ENCODE measurements around the gene TMEM86B.

TMEM86B gene

GRCh38 chr19:55228403-55229031 is at the start of gene TMEM86B:
TMEM86B (minus strand) TSS chr19:55228763; CDS start chr19:55228741, 22 bp downstream.
- in situ Hi-C loops (cut with MboI; ENCODE audit: low sequenced_read_pairs): no loop called here

GRCh38 chr19:55277494-55277893 is 48.9 kb upstream of the TMEM86B start:
- in situ Hi-C loops (cut with MboI; ENCODE audit: low sequenced_read_pairs): no loop called here

- in situ Hi-C loops (cut with MboI; ENCODE audit: low sequenced_read_pairs): no loop called here
Observed at GRCh38 chr19:55276720-55277430, 48.3 kb upstream of the TMEM86B start.

- in situ Hi-C loops (cut with MboI; ENCODE audit: low sequenced_read_pairs): no loop called here
Observed at GRCh38 chr19:55275851-55276719, 47.5 kb upstream of the TMEM86B start.

- in situ Hi-C loops (cut with MboI; ENCODE audit: low sequenced_read_pairs): no loop called here
Observed at GRCh38 chr19:55273978-55274707, 45.6 kb upstream of the TMEM86B start.

- in situ Hi-C loops (cut with MboI; ENCODE audit: low sequenced_read_pairs): no loop called here
Observed at GRCh38 chr19:55272142-55272541, 43.6 kb upstream of the TMEM86B start.

GRCh38 chr19:55270172-55270942 is 41.8 kb upstream of the TMEM86B start:
- in situ Hi-C loops (cut with MboI; ENCODE audit: low sequenced_read_pairs): no loop called here

- in situ Hi-C loops (cut with MboI; ENCODE audit: low sequenced_read_pairs): no loop called here
Observed at GRCh38 chr19:55269299-55269698, 40.7 kb upstream of the TMEM86B start.

- in situ Hi-C loops (cut with MboI; ENCODE audit: low sequenced_read_pairs): no loop called here
Observed at GRCh38 chr19:55266840-55267239, 38.3 kb upstream of the TMEM86B start.

- in situ Hi-C loops (cut with MboI; ENCODE audit: low sequenced_read_pairs): no loop called here
Observed at GRCh38 chr19:55266404-55266803, 37.8 kb upstream of the TMEM86B start.

GRCh38 chr19:55265723-55266386 is 37.3 kb upstream of the TMEM86B start:
- in situ Hi-C loops (cut with MboI; ENCODE audit: low sequenced_read_pairs): no loop called here

- in situ Hi-C loops (cut with MboI; ENCODE audit: low sequenced_read_pairs): no loop called here
Observed at GRCh38 chr19:55265173-55265572, 36.6 kb upstream of the TMEM86B start.

GRCh38 chr19:55264531-55264930 is 36.0 kb upstream of the TMEM86B start:
- in situ Hi-C loops (cut with MboI; ENCODE audit: low sequenced_read_pairs): no loop called here

GRCh38 chr19:55262359-55262758 is 33.8 kb upstream of the TMEM86B start:
- in situ Hi-C loops (cut with MboI; ENCODE audit: low sequenced_read_pairs): no loop called here

- in situ Hi-C loops (cut with MboI; ENCODE audit: low sequenced_read_pairs): no loop called here
Observed at GRCh38 chr19:55261671-55262126, 33.1 kb upstream of the TMEM86B start.

GRCh38 chr19:55259540-55260210 is 31.1 kb upstream of the TMEM86B start:
- in situ Hi-C loops (cut with MboI; ENCODE audit: low sequenced_read_pairs): no loop called here

GRCh38 chr19:55258828-55259539 is 30.4 kb upstream of the TMEM86B start, which contains the start of gene PPP6R1:
PPP6R1 (minus strand) TSS chr19:55259017; CDS start chr19:55247103, 11,914 bp downstream.
- in situ Hi-C loops (cut with MboI; ENCODE audit: low sequenced_read_pairs): no loop called here

- in situ Hi-C loops (cut with MboI; ENCODE audit: low sequenced_read_pairs): no loop called here
Observed at GRCh38 chr19:55258476-55258827, 29.9 kb upstream of the TMEM86B start.

All from hTERT RPE-1 (cell line).